ENCODE data around the gene RERE.

- TF ChIP-seq CTCF (conservative IDR thresholded peaks at IDR 0.05; ENCODE audit: low read length) = peak; percentile 64
- no peak for TF ChIP-seq EZH2phosphoT487 (IDR thresholded peaks at IDR 0.05; ENCODE audit: borderline replicate concordance, low read depth, low read length)
Observed at GRCh38 chr1:8409106-8409505, 408.3 kb downstream of the RERE start.

All from OCI-LY7 (cell line).